ENCODE results near the gene AGFG1. TPM values are rescaled to one million over a fixed set of nuclear protein-coding genes. Genes with fewer than 3 reads are reported as not detected.

AGFG1 gene
- total RNA-seq, 1 experiment from 2014 or later, result 109 TPM

DNA sequence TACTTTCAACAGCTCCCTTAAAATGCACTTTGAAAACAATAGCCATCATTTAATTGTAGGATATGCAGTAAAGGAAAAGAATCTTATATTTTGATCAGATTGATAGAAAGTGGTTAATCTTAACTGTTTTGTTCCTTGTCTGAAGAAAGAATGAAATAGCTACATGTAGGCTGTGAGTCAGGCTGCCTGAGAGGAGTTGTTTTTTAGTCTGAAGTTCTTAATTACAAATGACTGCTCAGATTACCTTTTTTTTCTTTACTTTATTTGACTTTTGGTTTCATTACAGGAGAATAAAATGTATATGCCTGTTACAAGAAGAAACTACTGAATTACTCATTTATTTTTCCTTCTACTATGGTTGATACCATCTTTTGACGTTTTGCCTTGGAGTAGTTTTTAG is 56.8 kb downstream of the AGFG1 start:
- Histone ChIP-seq H3K23ac (ENCODE audit: insufficient read length, low read depth, low read length) (no peak overlapping the region), H3K27ac (ENCODE audit: insufficient read length, low read depth, low read length) (no peak overlapping the region), H3K23me2 (ENCODE audit: insufficient read length, low read depth, low read length, poor library complexity, severe bottlenecking) (no peaks in the 10 kb centered on the region), H4K5ac (ENCODE audit: insufficient read length, low read depth, low read length) (no peak overlapping the region), H2BK12ac (ENCODE audit: insufficient read length, low read depth, low read length) (no peak overlapping the region), H3K79me1 (ENCODE audit: insufficient read depth, low read depth, low read length, poor library complexity, severe bottlenecking) (no peaks in the 10 kb centered on the region), H3K56ac (ENCODE audit: insufficient read length, low read depth, low read length) (no peak overlapping the region), H3T11ph (ENCODE audit: low read length) (no peak overlapping the region), H4K91ac (ENCODE audit: insufficient read length, low read depth, low read length) (no peak overlapping the region), H3K9ac (ENCODE audit: extremely low read depth, insufficient read length, low read length) (no peak overlapping the region), H3K4me1 (ENCODE audit: insufficient read depth, low read length) (no peaks in the 10 kb centered on the region), H4K20me1 (ENCODE audit: control insufficient read depth, insufficient read depth, insufficient read length) (no peaks in the 10 kb centered on the region), H3K79me2 (ENCODE audit: insufficient read depth, low read length) (no peaks in the 10 kb centered on the region; the same call in 1 of the 2 replicates), H2BK15ac (ENCODE audit: low read depth, low read length) (no peak overlapping the region), H4K8ac (replicated peaks; ENCODE audit: insufficient read length, low read depth, low read length) (no peak overlapping the region), H3K4me2 (ENCODE audit: insufficient read depth, insufficient read length, low read length) (no peak overlapping the region), H2BK120ac (ENCODE audit: low read depth, low read length, poor library complexity, severe bottlenecking) (no peak overlapping the region), H3K18ac (ENCODE audit: insufficient read length, low read depth, low read length) (no peak overlapping the region), H3K14ac (ENCODE audit: insufficient read depth, low read length) (no peak overlapping the region), H3K27me3 (ENCODE audit: insufficient read depth, low read length) (no peaks in the 10 kb centered on the region), H2AK5ac (ENCODE audit: insufficient read length, low read length) (no peak overlapping the region), H2BK20ac (ENCODE audit: low read depth, low read length, poor library complexity, severe bottlenecking) (no peak overlapping the region), H2AFZ (ENCODE audit: low read length) (no peak overlapping the region), H3K9me3 (ENCODE audit: control insufficient read depth, low read depth, low read length) (no peaks in the 10 kb centered on the region), H3K4ac (ENCODE audit: low read depth, low read length) (no peak overlapping the region), H2BK5ac (ENCODE audit: insufficient read length, low read length) (no peak overlapping the region)
- no CpG with 5 or more reads among the region's 1 CpG for WGBS (ENCODE audit: extremely low coverage, insufficient read length, low lambda C conversion rate)
- no peak overlapping the region for H3K4me3 Mint-ChIP-seq
- no peaks in the 10 kb centered on the region for H3K4me1 Mint-ChIP-seq
- TF ChIP-seq, protein P1, sequence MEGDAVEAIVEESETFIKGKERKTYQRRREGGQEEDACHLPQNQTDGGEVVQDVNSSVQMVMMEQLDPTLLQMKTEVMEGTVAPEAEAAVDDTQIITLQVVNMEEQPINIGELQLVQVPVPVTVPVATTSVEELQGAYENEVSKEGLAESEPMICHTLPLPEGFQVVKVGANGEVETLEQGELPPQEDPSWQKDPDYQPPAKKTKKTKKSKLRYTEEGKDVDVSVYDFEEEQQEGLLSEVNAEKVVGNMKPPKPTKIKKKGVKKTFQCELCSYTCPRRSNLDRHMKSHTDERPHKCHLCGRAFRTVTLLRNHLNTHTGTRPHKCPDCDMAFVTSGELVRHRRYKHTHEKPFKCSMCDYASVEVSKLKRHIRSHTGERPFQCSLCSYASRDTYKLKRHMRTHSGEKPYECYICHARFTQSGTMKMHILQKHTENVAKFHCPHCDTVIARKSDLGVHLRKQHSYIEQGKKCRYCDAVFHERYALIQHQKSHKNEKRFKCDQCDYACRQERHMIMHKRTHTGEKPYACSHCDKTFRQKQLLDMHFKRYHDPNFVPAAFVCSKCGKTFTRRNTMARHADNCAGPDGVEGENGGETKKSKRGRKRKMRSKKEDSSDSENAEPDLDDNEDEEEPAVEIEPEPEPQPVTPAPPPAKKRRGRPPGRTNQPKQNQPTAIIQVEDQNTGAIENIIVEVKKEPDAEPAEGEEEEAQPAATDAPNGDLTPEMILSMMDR (conservative IDR thresholded peaks at IDR 0.05), result no peak
- peaks cover 22 to 54% (median 38%) of the 10 kb centered on the region in 3 experiments; a peak in 6 of 7 replicates for H3K36me3 Mint-ChIP-seq (ENCODE audit: insufficient read depth in 1 of 3, low read depth in 3 of 3)
- H3K27ac Mint-ChIP-seq, result no peak overlapping the region; a peak in 2 of 7 replicates
- no peaks in the 10 kb centered on the region for H3K9me3 Mint-ChIP-seq
- no peak for DNase-seq
- no peaks in the 10 kb centered on the region for H3K27me3 Mint-ChIP-seq (ENCODE audit: low read depth)

Data from H9 (cell line).